RWPE2 (cell line): ENCODE data around the gene PTH.

Source experiments
- ATAC-seq: fragments of 200-7000 bp; cut with Tn5 transposase; 3 replicates; pipeline ENCODE4 v1.9.1; 2021; ENCODE audit warnings: low read depth
- DNase-seq: peaks from one replicate; pipeline ENCODE4 v3.0.0-alpha.2; 2020; ENCODE audit warnings: low spot score
- H3K27ac ChIP-seq: fragments of 450-650 bp; 2 replicates; pipeline ENCODE4 v1.5.1; 2017; ENCODE audit warnings: mild to moderate bottlenecking; ENCODE audit not compliant: poor library complexity, severe bottlenecking
- H3K27me3 ChIP-seq: fragments of 250-450 bp; sonication (Bioruptor Pico); 2 replicates; pipeline ENCODE4 v1.5.1; 2021; ENCODE audit warnings: mild to moderate bottlenecking, moderate library complexity; ENCODE audit not compliant: insufficient read depth, poor library complexity, severe bottlenecking
- H3K36me3 ChIP-seq: fragments of 250-450 bp; sonication (Bioruptor Pico); 2 replicates; pipeline ENCODE4 v1.5.1; 2020; ENCODE audit warnings: low read depth, mild to moderate bottlenecking, moderate library complexity
- H3K4me1 ChIP-seq: fragments of 250-450 bp; sonication (Bioruptor Pico); 2 replicates; pipeline ENCODE4 v1.5.1; 2021; ENCODE audit warnings: mild to moderate bottlenecking, moderate library complexity; ENCODE audit not compliant: insufficient read depth, poor library complexity, severe bottlenecking
- H3K4me3 ChIP-seq: fragments of 250-450 bp; sonication (Bioruptor Pico); 2 replicates; pipeline ENCODE4 v1.5.1; 2021; ENCODE audit warnings: mild to moderate bottlenecking, moderate library complexity; ENCODE audit not compliant: severe bottlenecking
- H3K9me3 ChIP-seq: fragments of 250-450 bp; sonication (Bioruptor Pico); 2 replicates; pipeline ENCODE4 v1.5.1; 2021; ENCODE audit warnings: mild to moderate bottlenecking, moderate library complexity; ENCODE audit not compliant: severe bottlenecking
- TF ChIP-seq, protein P1 (sequence below): fragments of 450-650 bp; IDR thresholded peaks from one replicate; pipeline ENCODE4 v1.5.1; 2017; ENCODE audit warnings: mild to moderate bottlenecking, moderate library complexity; ENCODE audit not compliant: poor library complexity, severe bottlenecking

The PTH gene

DNA sequence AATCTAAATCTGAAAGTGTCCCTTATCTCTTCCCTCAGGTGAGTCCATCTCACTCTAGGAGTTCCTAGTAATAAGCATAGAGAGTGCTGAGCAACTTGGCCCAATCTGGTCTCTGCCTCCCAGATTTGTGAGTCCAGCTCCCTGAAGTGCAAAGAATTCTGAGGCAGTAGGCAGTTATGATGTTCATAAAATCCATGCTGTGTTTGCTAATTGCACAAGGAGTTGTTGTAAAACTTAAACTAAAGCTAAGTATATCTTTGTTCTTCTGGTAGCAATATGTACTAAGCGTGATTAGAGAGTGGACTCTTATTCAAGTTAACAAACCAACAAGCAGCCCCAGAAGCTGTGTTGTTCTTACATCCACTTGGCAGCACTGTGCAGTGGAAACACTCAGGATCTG, 7.6 kb upstream of the PTH start:
- DNase-seq: no peak
- H3K27ac ChIP-seq: no peak overlapping the region
- peaks cover 3% of the 10 kb centered on the region for H3K27me3 ChIP-seq
- H3K36me3 ChIP-seq: no peaks in the 10 kb centered on the region
- ATAC-seq: no peak
- no peak overlapping the region for H3K4me3 ChIP-seq
- no peaks in the 10 kb centered on the region for H3K9me3 ChIP-seq
- H3K4me1 ChIP-seq: no peaks in the 10 kb centered on the region
- TF ChIP-seq, protein P1, sequence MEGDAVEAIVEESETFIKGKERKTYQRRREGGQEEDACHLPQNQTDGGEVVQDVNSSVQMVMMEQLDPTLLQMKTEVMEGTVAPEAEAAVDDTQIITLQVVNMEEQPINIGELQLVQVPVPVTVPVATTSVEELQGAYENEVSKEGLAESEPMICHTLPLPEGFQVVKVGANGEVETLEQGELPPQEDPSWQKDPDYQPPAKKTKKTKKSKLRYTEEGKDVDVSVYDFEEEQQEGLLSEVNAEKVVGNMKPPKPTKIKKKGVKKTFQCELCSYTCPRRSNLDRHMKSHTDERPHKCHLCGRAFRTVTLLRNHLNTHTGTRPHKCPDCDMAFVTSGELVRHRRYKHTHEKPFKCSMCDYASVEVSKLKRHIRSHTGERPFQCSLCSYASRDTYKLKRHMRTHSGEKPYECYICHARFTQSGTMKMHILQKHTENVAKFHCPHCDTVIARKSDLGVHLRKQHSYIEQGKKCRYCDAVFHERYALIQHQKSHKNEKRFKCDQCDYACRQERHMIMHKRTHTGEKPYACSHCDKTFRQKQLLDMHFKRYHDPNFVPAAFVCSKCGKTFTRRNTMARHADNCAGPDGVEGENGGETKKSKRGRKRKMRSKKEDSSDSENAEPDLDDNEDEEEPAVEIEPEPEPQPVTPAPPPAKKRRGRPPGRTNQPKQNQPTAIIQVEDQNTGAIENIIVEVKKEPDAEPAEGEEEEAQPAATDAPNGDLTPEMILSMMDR: no peak

DNA sequence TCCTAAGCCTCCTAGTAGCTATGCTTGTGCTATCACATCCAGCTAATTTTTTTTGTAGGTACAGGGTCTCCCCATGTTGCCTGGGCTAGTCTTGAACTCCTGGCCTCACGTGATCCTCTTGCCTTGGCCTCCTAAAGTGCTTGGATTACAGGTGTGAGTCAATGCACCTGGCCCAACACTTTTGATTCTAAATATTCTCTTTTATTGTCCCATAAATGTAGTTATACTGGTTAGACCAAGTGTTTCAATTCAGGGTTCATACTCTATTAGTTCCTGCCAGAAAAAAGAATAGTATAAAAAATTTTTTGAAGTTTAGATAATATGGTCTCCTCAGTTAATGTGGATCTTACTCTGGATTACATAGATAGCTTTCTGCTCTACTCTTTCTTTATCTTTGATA, 6.7 kb upstream of the PTH start:
- H3K9me3 ChIP-seq: no peaks in the 10 kb centered on the region
- DNase-seq (no peak), ATAC-seq (no peak)
- TF ChIP-seq, protein P1: no peak
- H3K4me1 ChIP-seq: no peaks in the 10 kb centered on the region
- H3K36me3 ChIP-seq: no peaks in the 10 kb centered on the region
- no peak overlapping the region for H3K27ac ChIP-seq
- H3K27me3 ChIP-seq: peaks cover 3% of the 10 kb centered on the region
- no peak overlapping the region for H3K4me3 ChIP-seq

DNA sequence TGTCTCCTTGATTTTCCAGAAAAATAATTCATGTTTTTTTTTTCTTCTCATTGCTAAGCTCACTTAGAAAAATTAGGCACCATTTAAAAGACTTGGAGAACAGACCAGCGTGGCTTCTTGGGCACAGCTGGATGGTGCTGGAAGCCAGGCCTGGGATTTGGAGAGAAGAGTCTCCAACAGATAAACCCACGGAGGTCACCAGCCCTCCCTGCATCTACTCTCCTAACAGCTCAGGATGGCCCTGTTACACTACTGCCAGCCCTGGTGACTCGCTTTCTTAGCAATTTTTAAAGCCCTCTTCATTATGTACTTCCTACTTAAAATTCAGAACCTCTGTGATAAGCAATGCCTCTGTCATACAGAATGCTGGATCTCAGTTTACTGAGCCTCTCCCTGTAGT, 1.7 kb downstream of the PTH start:
- peaks cover 15% of the 10 kb centered on the region for H3K27me3 ChIP-seq
- no peak overlapping the region for H3K4me3 ChIP-seq
- no peaks in the 10 kb centered on the region for H3K9me3 ChIP-seq
- ATAC-seq (0 out of 3 replicates have a peak, but pooled peaks have one; percentile 12), DNase-seq (no peak)
- H3K4me1 ChIP-seq: no peaks in the 10 kb centered on the region
- no peaks in the 10 kb centered on the region for H3K36me3 ChIP-seq
- TF ChIP-seq, protein P1: no peak
- no peak overlapping the region for H3K27ac ChIP-seq

DNA sequence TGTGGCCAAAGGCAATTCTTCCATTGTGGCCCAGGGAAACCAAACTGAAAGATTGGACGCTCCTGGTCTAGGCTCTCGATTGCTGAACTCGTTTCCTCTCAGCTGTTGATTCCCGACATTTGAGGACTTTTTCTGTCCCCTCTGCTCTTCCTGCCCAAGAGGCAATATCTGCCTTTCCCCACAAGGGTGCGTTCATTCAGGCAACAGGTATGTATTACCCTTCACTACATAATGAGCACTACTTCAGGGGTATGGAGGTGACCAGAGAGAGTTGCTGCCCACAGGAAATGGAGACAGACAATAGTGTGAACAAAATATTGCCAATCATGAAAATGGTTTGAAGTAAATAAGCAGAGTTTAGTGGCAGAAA, 8.2 kb downstream of the PTH start:
- Histone ChIP-seq H3K27me3 (no peaks in the 10 kb centered on the region), H3K4me1 (no peaks in the 10 kb centered on the region), H3K4me3 (no peak overlapping the region), H3K9me3 (no peaks in the 10 kb centered on the region), H3K36me3 (no peaks in the 10 kb centered on the region), H3K27ac (no peak overlapping the region)
- ATAC-seq: no peak
- DNase-seq: no peak
- TF ChIP-seq, protein P1: no peak

DNA sequence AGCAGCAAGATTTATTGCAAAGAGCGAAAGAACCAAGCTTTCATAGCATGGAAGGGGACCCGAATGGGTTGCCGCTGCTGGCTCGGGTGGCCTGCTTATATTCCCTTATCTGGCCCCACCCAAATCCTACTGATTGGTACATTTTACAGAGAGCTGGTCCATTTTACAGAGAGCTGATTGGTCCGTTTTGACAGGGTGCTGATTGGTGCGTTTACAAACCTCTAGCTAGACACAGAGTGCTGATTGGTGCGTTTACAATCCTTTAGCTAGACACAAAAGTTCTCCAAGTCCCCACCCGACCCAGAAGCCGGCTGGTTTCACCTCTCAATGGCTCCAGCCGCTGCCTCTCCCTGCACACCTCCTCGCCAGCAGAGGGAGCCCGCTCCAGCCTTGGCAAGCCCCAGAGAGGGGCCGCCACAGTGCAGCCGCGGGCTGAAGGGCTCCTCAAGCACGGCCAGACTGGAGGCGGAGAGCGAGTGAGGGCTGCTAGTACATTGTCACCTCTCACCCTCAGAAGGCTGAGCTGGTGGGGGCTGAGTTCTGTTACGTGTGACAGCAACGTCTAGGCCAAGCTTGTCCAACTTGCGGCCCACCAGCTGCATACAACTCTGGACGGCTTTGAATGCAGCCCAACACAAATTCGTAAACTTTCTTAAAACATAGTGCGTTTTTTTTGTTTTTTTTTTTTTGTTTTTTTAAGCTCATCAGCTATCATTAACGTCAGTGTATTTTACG, 8.7 kb downstream of the PTH start:
- ATAC-seq (no peak), DNase-seq (no peak)
- TF ChIP-seq, protein P1: peak; percentile 32
- H3K36me3 ChIP-seq: no peaks in the 10 kb centered on the region
- no peaks in the 10 kb centered on the region for H3K27me3 ChIP-seq
- no peaks in the 10 kb centered on the region for H3K4me1 ChIP-seq
- no peaks in the 10 kb centered on the region for H3K9me3 ChIP-seq
- H3K4me3 ChIP-seq: no peak overlapping the region
- no peak overlapping the region for H3K27ac ChIP-seq
